Fibroblast of lung (primary cell): Measurements from ENCODE around the gene ERCC8.

Experiments used
- EZH2 ChIP-seq: IDR thresholded peaks from 2 replicates; pipeline ENCODE4 v1.5.1; 2012; ENCODE audit warnings: low read length, control low read depth, mild to moderate bottlenecking; ENCODE audit errors: missing control alignments
- TF ChIP-seq, protein P1 (sequence below), 2 donors: IDR thresholded peaks in 1 of 2; conservative IDR thresholded peaks in 1 of 2; 1 replicate in 1 of 2; 2 replicates in 1 of 2; pipeline ENCODE4 v1.5.1; 2011 to 2012; ENCODE audit warnings: low read length in 2 of 2, control low read depth in 1 of 2, inconsistent platforms in 1 of 2, low read depth in 1 of 2, mild to moderate bottlenecking in 1 of 2

DNA sequence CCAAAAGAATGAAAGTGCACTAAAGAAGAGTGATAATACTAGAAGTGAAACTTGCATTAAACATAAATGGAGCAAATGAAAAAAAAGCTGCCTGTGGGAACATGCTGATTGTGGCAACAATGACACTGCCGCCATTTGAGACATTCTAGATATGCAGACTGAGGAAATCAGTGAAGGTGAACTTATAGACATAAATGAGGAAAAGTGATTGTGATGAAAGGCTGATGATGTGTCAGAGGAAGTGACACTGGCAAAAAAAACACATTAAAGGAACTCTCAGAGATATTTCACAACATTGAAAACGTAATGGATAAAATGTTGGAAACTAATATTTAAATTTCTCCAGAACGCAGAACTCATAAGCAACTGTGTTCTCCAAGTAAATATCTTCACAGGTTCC lies 1.2 kb downstream of the ERCC8 start:
- TF ChIP-seq, protein P1, sequence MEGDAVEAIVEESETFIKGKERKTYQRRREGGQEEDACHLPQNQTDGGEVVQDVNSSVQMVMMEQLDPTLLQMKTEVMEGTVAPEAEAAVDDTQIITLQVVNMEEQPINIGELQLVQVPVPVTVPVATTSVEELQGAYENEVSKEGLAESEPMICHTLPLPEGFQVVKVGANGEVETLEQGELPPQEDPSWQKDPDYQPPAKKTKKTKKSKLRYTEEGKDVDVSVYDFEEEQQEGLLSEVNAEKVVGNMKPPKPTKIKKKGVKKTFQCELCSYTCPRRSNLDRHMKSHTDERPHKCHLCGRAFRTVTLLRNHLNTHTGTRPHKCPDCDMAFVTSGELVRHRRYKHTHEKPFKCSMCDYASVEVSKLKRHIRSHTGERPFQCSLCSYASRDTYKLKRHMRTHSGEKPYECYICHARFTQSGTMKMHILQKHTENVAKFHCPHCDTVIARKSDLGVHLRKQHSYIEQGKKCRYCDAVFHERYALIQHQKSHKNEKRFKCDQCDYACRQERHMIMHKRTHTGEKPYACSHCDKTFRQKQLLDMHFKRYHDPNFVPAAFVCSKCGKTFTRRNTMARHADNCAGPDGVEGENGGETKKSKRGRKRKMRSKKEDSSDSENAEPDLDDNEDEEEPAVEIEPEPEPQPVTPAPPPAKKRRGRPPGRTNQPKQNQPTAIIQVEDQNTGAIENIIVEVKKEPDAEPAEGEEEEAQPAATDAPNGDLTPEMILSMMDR (conservative IDR thresholded peaks at IDR 0.05 in 1 of 2, IDR thresholded peaks at IDR 0.05 in 1 of 2; ENCODE audit: low read depth in 1 of 2, low read length in 2 of 2), result no peak
- TF ChIP-seq EZH2, result no peak
